Ammon's horn (tissue), 1 donor: Measurements from ENCODE around the gene LENG8.

Source experiments
- DNase-seq: peaks from one replicate; pipeline ENCODE4 v3.0.0-alpha.2; 2016; ENCODE audit warnings: low spot score

The LENG8 gene

DNA sequence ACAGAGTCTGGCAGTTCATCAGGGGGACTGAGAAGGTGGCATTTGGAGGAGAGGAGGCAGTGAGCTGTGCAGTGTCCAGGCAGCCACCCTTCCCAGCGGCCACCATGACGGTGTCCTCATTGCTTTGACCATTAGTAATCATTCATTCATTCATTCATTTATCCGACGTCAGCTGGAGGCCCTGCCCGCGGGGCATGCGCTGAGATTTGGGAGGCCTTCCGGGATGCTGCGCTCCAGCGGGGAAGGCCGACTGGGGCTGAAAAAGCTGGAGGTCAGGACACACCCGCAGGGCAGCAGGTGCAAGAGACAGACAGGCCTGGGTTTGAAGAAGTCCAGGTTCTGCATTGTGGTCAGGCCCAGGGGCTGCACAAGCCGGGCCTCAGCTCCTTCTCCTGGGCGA lies 24.8 kb upstream of the LENG8 start:
- no peak for DNase-seq

DNA sequence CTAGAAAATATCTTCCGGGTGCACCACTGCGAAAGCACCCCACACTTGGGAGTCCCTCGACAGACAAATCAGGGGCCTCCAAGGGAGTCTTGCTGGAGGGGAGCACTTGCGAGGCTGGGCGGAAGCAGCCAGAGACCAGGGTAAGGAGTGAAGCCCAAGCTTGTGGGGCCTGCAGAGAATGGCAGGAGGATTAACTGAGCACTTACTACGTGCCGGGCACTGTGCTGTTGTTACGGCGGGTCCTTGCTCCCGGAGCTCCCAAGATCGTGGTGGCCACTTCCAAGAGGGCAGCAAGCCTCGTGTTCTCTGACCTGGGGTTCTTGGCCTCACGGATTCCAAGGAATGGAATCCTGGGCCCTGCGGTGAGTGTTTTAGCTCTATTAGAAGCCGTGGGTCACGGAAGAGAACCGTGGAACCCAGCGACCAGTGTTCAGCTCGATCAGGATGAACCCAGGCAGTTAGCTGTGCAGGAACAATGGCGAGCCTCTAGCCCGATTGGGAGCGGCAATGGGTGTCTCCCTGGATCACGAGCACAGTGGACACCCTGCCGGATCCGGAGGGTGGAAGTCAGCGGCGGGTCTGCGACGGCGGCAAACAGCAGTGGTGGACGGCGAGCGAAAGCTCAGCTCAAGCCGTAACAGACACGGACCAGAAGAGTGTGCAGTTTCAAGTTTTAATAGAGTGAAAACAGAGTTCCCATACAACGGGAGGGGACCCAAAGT lies 24.2 kb upstream of the LENG8 start:
- DNase-seq = no peak

DNA sequence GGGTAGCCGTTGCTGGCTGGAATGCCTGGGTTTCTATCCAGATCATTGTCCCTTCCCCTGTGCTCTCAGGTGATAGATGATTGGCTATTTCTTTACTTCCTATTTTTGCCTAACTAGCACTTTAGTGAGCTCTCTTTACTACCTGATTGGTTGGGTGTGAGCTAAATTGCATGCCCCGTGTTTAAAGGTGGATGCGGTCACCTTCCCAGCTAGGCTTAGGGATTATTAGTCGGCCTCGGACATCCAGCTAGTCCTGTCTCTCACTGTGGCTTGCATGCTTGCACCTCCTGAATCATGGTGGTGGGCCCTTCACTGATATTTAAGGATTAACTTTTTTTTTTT lies 23.6 kb upstream of the LENG8 start:
- DNase-seq = no peak

DNA sequence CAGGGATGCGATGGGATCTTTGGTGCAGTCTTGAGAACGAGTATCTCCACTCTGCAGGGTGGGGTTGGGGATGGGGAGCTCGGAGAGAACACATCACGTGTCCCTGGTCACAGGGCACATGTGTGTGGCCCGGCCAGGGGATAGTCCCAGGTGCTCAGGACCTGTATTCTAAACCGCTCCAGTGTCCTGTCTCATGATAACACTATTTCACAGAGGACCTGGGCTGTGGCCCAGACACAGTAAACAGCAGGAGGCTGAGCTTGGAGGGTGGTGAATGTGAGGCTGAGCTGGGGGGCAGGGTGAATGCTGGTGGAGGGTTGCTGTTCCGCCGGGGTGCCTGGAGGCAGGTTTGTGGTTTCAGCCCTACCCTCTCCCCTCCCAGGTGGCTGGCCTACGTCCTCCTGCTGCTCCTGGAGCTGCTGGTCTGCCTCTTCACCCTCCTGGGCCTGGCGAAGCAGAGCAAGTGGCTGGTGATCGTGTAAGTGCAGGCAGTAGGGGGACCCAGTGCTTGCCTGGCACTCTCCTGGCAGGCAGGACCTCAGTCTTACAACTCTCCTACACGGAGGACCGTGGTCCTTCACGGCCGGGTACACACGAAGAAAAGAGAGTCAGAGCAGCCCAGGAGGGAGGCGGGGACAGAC lies 22.6 kb upstream of the LENG8 start:
- peak; percentile 75 for DNase-seq

DNA sequence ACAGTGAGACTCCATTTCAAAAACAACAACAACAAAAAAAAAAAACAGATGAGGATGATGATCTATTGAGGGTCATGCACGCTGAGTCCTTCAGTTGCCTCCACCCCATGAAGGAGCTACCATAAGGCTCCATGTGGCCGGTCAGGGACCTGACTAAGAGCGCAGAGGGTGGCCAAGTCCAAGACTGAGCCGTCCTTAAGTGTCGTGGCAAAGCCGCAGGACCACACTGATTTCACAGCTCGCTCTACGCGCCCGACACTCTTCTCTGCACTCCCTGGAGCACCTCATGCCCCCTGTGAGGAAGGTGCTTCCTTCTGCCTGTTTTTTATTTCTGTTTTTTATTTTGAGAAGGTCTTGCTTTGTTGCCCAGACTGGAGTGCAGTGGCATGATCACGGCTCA lies 21.4 kb upstream of the LENG8 start:
- DNase-seq = no peak

DNA sequence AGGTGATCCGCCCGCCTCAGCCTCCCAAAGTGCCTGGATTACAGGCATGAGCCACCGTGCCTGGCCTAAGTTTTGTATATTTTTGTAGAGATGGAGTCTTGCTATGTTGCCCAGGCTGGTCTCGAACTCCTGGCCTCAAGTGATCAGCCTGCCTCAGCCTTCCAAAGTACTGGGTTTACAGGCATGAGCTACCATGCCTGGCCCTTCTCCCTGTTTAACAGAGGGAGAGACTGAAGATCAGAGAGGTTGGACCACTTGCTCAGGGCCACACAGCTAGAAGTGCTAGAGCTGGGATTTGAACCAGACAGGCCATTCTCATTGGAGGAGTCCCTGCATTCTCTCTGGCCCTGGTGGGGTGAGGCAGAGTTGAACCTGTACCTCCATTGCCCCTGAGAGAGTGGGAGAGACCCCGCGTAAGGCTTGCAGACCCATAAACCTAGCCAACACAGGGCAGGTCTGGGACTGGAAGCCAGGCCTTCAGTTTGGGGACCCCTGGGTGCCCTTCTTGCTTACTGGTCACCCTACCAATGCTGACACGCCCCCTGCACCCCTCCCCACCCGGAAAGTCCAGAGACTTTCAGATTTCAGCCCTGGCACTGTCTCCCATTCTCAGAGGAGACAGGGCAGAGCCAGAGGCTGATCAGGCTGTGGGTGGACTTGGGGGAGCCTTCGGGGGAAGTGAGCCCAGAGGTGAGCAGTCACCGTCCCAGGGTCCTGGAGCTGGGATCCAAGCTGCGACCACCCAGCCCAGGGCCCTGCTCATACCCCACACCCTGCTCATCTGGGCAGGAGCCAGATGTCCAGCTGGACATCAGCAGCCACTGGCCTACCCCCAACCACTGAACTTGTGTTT lies 20.4 kb upstream of the LENG8 start:
- DNase-seq = no peak

DNA sequence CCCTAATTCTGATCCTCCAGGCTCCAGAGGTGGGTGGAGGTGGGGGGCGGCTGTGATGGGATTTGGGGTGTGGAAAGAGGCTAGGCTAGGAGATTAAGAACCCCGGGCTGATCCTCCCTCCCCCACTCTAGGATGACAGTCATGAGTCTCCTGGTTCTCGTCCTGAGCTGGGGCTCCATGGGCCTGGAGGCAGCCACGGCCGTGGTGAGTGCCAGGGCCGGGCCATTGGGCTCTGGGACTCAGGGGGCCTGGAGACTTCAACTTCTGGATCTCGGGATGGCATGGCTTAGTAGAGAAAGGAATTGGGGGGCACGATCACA lies 19.9 kb upstream of the LENG8 start:
- no peak for DNase-seq

DNA sequence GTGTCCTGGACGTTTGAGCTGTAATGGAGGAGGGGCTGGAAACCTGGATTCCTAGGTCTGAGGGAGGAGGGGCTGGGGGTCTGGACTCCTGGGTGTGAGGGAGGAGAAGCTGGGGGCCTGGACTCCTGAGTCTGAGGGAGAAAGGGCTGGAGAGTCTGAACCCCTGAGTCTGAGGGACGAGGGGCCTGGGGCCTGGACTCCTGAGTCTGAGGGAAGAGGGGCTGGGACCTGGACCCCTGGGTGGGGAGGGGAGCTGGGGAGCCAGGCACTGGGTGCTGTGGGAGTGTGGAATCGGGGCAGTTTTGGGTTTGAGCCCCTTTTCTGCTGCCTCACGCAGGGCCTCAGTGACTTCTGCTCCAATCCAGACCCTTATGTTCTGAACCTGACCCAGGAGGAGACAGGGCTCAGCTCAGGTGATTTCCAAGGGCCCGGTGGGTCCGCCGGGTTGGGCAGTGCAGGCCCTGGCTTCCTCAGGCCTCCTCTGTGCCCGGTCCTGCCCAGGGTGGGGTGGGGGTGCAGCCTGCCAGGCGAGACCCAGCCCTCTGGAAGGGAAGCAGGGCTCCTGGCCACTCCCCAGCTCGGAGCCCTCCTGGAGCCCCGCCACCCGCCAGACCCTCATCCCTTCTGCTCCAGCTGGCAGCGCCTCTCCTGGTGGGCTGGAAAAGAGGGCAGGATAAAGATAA lies 19.3 kb upstream of the LENG8 start:
- no peak for DNase-seq

DNA sequence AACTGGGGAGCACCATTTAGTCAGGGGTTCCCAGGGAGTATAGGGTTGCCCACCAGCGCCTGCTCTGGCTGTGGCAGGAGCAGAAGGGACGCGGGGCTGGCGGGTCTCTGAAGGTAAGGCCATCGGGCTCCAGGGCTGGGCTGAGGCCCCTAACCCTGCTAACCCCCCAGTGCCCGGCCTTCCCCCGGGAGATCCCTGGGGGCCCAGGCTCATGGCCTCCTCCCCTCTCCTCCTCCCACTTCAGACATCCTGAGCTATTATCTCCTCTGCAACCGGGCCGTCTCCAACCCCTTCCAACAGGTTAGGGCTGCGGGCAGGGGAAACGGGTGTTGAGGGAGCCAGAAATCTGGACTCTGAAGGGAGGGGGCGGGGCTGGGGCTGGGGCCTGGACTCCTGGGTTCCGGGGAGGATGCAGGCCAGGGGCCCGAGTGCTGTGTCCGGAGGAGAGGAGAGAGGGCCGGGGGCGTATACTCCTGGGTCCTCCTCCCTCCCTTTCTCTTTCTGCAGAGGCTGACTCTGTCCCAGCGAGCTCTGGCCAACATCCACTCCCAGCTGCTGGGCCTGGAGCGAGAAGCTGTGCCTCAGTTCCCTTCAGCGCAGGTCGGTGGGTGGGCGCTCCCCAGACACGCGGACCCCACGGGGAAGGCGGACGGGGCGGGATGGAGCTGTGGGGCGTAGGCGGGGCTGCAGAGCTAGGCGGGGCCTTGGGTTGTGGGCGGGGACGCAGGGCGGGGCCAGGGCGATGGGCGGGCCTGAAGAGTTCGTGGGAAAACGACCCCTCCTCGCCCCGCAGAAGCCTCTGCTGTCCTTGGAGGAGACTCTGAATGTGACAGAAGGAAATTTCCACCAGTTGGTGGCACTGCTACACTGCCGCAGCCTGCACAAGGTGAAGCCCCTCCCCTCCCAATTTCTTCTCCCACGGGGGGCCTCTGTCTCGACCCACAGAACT lies 18.4 kb upstream of the LENG8 start:
- DNase-seq = peak; percentile 78

DNA sequence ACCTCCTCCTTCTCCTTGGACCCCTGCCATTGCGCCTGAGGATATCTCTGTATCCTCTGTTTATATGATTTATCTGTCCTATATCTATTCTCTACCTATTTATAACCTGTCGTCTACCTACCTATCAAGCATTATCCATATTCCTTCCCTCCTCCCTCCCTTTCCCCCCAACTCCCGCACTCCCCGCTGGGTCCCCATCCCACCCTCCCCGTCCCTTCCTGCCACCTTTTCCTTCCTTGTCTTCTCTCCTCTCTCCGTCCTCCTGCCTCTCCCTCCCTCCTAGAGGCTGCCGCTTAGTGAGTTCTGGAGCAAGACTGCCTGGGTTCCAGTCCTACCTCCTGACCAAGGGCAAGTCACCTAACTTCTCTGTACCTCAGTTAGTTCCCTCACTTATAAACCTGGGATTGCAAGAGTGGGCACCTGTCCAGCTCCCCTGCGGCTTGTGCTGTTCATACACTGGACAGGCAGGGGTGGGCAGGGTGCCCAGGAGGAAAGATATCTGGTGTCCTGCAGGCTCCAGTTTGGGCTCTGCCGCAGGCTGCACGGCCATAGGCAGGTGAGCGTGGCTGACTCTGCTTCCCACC lies 17.7 kb upstream of the LENG8 start:
- DNase-seq = no peak

DNA sequence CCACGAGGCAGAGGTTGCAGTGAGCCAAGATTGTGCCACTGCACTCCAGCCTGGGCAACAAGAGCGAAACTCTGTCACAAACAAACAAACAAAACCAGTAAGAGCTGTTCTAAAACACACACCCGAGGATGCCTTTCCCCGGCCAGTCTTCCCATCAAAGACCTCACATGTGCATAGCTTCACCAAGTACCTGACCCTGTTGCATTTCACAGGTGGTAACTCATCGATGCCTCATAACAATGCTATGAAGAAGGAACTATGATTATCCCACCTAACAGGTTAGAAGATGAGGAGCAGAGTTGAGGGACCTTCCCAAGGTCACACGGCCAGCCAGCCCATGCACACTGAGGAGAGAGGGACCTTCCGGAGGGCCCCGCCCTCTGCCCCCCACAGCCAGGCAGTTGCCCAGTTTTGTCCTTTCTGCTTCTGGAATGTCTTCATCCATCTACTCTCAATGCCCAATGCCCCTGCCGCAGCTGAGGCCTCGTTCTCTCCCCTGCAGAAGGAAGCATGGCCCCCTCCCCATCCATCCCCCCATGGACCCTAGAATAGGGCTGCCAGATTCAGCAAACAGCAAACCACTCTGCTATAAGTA lies 16.8 kb upstream of the LENG8 start:
- no peak for DNase-seq

DNA sequence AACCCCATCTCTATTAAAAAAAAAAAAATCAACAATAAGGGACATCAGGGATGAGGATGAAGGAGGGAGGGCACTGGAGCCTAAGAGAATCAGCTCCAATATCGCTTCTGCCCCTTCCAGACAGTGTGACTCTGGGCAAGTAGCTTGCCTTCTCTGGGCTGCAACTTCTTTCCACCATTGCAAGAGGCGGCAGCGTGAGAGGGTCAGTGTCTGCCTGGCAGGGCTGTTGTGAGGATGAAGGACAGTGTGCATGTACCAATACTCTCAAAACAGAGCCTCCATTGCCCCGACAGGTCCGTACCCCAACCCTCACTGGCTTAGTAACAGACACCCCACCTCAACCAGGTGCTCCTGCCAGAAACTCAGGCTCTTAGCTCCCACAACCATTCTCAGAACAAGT lies 15.3 kb upstream of the LENG8 start:
- DNase-seq = no peak

DNA sequence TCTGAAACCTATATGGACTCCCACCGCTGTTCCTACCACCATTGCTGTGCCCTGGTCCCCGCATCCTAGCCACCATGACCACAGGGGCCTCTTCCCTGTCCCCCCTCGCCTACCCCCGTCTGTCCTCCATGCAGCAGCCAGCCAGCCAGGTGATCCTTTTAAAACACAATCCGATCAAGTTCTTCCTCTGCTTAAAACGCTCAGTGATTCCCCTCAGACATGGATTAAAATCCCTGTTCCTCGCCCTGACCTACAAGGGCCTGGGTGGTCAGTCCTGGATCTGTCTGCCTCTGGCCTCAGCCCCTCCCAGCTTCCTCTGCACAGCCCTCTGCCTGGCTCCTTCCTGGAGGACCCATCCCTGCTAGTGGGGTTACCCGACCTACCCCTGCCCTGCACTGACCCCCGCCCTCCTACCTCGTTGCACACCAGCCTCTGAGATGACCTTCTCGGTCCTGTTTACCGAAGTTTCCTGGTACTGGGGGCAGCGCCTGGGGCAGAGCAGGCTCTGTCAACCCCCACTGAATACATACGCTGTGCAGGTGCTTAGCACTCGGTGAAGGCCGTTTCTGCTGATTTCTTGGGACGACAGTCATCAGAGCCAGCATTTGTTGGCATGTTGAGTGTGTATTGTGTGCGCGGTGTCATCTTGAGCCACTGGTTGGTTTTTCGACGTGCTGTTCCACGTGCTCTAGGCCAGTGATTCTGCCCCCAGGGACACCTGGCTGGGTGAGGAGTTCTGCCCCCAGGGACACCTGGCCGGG lies 14.7 kb upstream of the LENG8 start:
- no peak for DNase-seq

DNA sequence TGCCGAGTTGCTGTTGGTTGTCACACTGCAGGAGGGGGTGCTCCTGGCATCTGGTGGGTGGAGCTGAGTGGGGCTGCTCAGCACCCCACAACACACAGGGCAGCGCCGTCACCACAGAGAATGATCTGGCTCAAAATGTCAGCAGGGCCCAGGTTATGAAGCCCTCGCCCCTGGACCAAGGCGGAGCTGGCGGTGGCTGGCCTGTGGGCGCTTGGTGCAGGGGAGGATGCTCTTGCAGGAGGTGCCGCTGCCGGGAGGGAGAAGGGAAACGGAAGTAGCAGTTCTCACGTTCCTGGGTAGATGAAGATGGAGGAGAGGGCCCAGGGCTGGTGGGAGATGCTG lies 14.2 kb upstream of the LENG8 start:
- DNase-seq = no peak

DNA sequence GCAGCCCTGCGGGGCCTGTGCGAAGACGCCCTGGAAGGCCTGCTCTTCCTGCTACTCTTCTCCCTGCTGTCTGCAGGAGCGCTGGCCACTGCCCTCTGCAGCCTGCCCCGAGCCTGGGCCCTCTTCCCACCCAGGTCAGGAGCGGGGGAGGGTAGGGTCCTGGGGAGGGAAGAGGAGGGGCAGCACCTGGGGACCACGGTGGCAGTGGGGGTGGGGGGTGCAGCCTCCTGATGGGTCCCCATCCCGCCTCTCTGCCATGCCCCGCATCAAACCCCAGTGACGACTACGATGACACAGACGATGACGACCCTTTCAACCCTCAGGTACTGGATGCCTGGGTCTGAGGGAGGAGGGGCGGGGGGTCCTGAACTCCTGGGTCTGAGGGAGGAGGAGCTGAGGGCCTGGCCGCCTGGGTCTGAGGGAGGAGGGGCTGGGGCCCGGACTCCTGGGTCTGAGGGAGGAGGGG lies 13.4 kb upstream of the LENG8 start:
- DNase-seq = no peak

DNA sequence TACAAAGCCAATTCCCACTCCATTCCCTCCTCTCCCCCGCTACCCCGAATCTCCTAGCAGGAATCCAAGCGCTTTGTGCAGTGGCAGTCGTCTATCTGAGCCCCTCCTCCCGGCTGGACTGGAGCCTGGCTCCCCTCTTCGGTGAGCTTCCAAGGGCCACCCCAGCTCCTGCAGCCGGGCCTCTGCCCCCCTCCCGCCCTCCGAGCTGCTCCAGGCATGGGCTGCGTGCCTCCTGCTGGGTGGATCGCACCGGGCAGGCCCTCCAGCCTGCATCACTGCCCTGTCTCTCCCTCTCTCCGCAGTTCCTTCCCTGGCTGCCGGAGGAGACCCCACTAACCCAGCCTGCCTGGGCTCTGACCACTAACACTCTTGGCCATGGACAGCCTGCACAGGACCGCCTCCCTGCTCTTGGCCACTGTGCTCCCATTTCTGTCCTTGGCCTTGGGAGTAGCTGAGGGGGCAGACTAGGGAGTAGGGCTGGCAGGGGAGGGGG lies 12.9 kb upstream of the LENG8 start:
- DNase-seq = no peak

DNA sequence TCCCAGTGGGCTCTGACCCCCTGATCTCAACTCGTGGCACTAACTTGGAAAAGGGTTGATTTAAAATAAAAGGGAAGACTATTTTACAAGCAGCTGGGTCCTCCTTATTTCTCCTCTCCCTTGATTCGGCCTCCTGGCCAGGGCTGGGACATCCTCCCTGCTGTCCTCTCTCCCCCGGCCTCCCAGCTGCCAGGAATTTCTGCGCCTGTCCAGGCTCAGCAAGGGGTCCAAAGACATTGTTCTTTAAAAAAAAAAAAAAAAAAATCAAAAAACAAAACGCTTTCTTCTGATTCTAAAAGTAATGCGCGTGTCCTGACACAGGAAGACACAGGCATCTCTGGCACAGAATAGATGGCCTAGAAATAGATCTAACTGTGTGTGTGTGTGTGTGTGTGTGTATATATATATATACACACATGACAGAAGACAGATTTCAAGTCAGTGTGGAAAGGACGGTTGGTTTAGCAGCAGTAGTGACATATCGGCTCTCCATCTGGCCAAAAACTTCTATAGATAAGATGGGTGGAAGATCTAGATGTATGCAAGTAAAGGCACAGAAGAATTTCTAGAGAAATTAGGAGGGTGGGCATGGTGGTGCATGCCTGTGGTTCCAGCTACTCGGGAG lies 12.3 kb upstream of the LENG8 start:
- DNase-seq = no peak

DNA sequence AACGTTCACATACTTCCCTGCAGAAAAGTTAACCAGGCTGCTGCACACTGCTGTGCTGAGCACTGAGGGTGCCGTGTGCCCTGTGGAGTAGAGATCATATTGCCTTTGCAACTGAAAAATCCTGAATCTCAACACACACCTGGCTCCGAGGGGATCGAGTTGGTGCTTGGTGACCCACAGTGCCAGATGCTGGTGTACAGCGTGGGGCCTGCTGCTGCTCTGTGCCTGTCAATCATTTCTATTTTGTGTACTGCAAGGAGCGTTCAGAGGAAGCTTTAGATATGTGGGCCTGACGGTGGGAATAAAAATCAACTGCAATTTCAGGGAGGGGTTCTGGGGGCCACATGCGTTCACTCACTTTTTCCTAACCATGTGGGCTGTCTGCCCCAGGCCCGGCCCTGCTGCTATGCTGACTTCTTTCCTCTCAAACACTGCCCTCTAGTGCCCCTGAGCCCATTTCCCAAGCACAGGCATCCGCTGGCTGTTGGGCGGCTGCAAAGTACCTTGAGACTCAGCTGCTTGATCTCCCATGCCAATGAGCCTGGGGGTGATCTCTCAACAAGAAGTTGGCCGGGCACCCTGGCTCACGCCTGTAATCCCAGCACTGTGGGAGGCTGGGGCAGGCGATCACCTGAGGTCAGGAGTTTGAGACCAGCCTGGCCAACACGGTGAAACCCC lies 9.7 kb upstream of the LENG8 start:
- DNase-seq = peak; percentile 89

DNA sequence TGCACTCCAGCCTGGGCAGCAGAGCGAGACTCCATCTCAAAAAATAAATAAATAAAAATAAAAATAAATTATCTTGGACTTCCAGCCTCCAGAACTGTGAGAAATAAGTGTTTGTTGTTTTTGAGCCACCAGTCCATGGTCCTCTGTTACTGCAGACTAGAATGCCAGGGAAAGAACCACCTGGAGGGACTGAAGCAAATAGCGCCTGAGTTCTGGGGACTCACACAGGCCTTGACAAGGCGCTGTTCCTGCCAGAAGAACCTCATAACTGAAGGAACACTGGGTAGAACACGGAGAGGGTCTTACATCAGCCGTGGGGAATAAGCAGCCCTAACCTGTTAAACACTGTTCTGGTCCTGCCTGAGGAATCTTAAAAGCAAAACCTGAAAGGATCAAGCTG lies 8.4 kb upstream of the LENG8 start:
- no peak for DNase-seq
